Neuronal stem cell (in vitro differentiated cells): Measurements from ENCODE around the gene KIAA1210.
"Not testable (repeated sequence)": the region's sequence is repeated elsewhere in the genome, so short reads cannot be mapped to it uniquely, and the experiment has no call there.

Source experiments
- DNase-seq: peaks from one replicate; pipeline ENCODE4 v3.0.0-alpha.2; 2013; ENCODE audit warnings: low spot score
- H2AFZ ChIP-seq: one replicate; pipeline ENCODE4 v1.6.1; 2013; ENCODE audit warnings: mild to moderate bottlenecking, low read length, inconsistent platforms
- H2AK5ac ChIP-seq: 2 replicates; pipeline ENCODE4 v1.6.1; 2013; ENCODE audit warnings: low read depth, mild to moderate bottlenecking, inconsistent platforms, low read length, moderate library complexity, mixed read lengths
- H2BK120ac ChIP-seq: 2 replicates; pipeline ENCODE4 v1.6.1; 2013; ENCODE audit warnings: low read depth, mild to moderate bottlenecking, inconsistent platforms, low read length, moderate library complexity, mixed read lengths
- H2BK12ac ChIP-seq: one replicate; pipeline ENCODE4 v1.6.1; 2013; ENCODE audit warnings: low read length, inconsistent platforms
- H2BK15ac ChIP-seq: 2 replicates; pipeline ENCODE4 v1.6.1; 2013; ENCODE audit warnings: mild to moderate bottlenecking, low read length, inconsistent platforms, mixed read lengths
- H2BK5ac ChIP-seq: one replicate; pipeline ENCODE4 v1.6.1; 2013; ENCODE audit warnings: inconsistent platforms, mild to moderate bottlenecking, low read length, moderate library complexity
- H3K14ac ChIP-seq: one replicate; pipeline ENCODE4 v1.6.1; 2013; ENCODE audit warnings: low read length, inconsistent platforms
- H3K18ac ChIP-seq: 2 replicates; pipeline ENCODE4 v1.6.1; 2013; ENCODE audit warnings: low read length, inconsistent platforms
- H3K23ac ChIP-seq: 2 replicates; pipeline ENCODE4 v1.6.1; 2013; ENCODE audit warnings: low read depth, mild to moderate bottlenecking, mixed read lengths, low read length, inconsistent platforms; ENCODE audit not compliant: poor library complexity
- H3K27ac ChIP-seq: replicated peaks from 3 replicates; pipeline ENCODE4 v1.5.1; 2013; ENCODE audit warnings: low read length, inconsistent platforms
- H3K27me3 ChIP-seq, 3 experiments: 2 replicates each; pipeline ENCODE4 v1.6.1; 2013; ENCODE audit warnings: low read length in 3 of 3, mild to moderate bottlenecking in 2 of 3, inconsistent platforms in 1 of 3, low read depth in 1 of 3, mixed read lengths in 1 of 3, moderate library complexity in 1 of 3; ENCODE audit not compliant: control insufficient read depth in 3 of 3, insufficient read depth in 3 of 3
- H3K36me3 ChIP-seq, 2 donors: replicated peaks in 1 of 2; 2 replicates each; pipeline ENCODE4 v1.6.1; 2013; ENCODE audit warnings: low read length in 2 of 2; ENCODE audit not compliant: control insufficient read depth in 2 of 2, insufficient read depth in 2 of 2
- H3K4ac ChIP-seq: 2 replicates; pipeline ENCODE4 v1.6.1; 2013; ENCODE audit warnings: inconsistent platforms, mild to moderate bottlenecking, low read length, moderate library complexity
- H3K4me1 ChIP-seq, 2 donors: 1 replicate in 1 of 2; 2 replicates in 1 of 2; pipeline ENCODE4 v1.6.1; 2013; ENCODE audit warnings: low read length in 2 of 2, low read depth in 1 of 2; ENCODE audit not compliant: control insufficient read depth in 2 of 2, insufficient read depth in 1 of 2
- H3K4me2 ChIP-seq: one replicate; pipeline ENCODE4 v1.6.1; 2013; ENCODE audit warnings: mild to moderate bottlenecking, low read length, inconsistent platforms; ENCODE audit not compliant: insufficient read depth, poor library complexity, severe bottlenecking
- H3K4me3 ChIP-seq, 2 donors: 2 replicates each; pipeline ENCODE4 v1.5.1; 2013; ENCODE audit warnings: low read length in 2 of 2, mild to moderate bottlenecking in 2 of 2, inconsistent platforms in 1 of 2, moderate library complexity in 1 of 2
- H3K79me1 ChIP-seq: one replicate; pipeline ENCODE4 v1.6.1; 2013; ENCODE audit warnings: low read depth, mild to moderate bottlenecking, inconsistent platforms, low read length, moderate library complexity
- H3K9ac ChIP-seq: one replicate; pipeline ENCODE4 v1.6.1; 2013; ENCODE audit warnings: mild to moderate bottlenecking, low read depth, low read length, inconsistent platforms; ENCODE audit not compliant: poor library complexity
- H3K9me3 ChIP-seq, 2 donors: replicated peaks in 1 of 2; 2 replicates each; pipeline versions ENCODE3 to v1.6.1; 2013; ENCODE audit warnings: low read length in 2 of 2, mild to moderate bottlenecking in 2 of 2, inconsistent platforms in 1 of 2, low read depth in 1 of 2, mixed read lengths in 1 of 2, moderate library complexity in 1 of 2; ENCODE audit not compliant: control insufficient read depth in 2 of 2, insufficient read depth in 1 of 2
- H4K8ac ChIP-seq: one replicate; pipeline ENCODE4 v1.6.1; 2013; ENCODE audit warnings: low read depth, mild to moderate bottlenecking, inconsistent platforms, low read length, moderate library complexity
- H4K91ac ChIP-seq: one replicate; pipeline ENCODE4 v1.6.1; 2013; ENCODE audit warnings: low read length, low read depth, mild to moderate bottlenecking, inconsistent platforms; ENCODE audit not compliant: poor library complexity
- WGBS, 2 donors: extraction: QIAGEN DNeasy Blood & Tissue Kit; methylation state at CpG; one replicate each; pipeline ENCODE4 v1.1.7; 2013; ENCODE audit warnings: missing lambda C conversion rate in 2 of 2, mixed read lengths in 1 of 2; ENCODE audit not compliant: insufficient read length in 2 of 2, insufficient replicate concordance in 1 of 2; ENCODE audit errors: extremely low coverage in 2 of 2; 5-methylcytosine and 5-hydroxymethylcytosine counted together

Gene KIAA1210

GRCh38 chrX:119036107-119037029, 91.2 kb downstream of the KIAA1210 start:
- Histone ChIP-seq H4K8ac (no peak overlapping the region), H2BK120ac (no peak overlapping the region), H3K14ac (no peak overlapping the region), H3K9ac (no peak overlapping the region), H2AFZ (no peak overlapping the region), H3K27ac (no peak overlapping the region), H3K4ac (no peak overlapping the region), H2BK5ac (no peak overlapping the region), H3K23ac (no peak overlapping the region), H2AK5ac (no peak overlapping the region), H3K18ac (no peak overlapping the region), H3K36me3 (no peaks in the 10 kb centered on the region), H3K4me2 (no peak overlapping the region), H4K91ac (no peak overlapping the region), H2BK15ac (no peak overlapping the region), H3K4me1 (peaks cover 0 to 3% of the 10 kb centered on the region in 2 donors), H3K27me3 (peaks cover 0 to 5% (median 0%) of the 10 kb centered on the region in 3 experiments), H3K9me3 (no peaks in the 10 kb centered on the region), H2BK12ac (no peak overlapping the region), H3K4me3 (no peak overlapping the region), H3K79me1 (no peaks in the 10 kb centered on the region)
- DNase-seq: no peak
- whole genome bisulfite sequencing, 2 donors: no CpG with 5 or more reads among the region's 4 CpGs

- no peak overlapping the region for H3K23ac ChIP-seq
- no peak for DNase-seq
These were observed 96.6 kb downstream of the KIAA1210 start for GRCh38 chrX:119030990-119031389.

GRCh38 chrX:119029656-119030055, 98.0 kb downstream of the KIAA1210 start:
- H3K4me2 ChIP-seq, H2BK12ac ChIP-seq, H3K27ac ChIP-seq, H3K23ac ChIP-seq, H3K9ac ChIP-seq, H3K4me1 ChIP-seq, H3K4ac ChIP-seq, DNase-seq, H3K4me3 ChIP-seq, H3K14ac ChIP-seq, H4K91ac ChIP-seq, H2BK120ac ChIP-seq, H3K18ac ChIP-seq, H3K36me3 ChIP-seq, H4K8ac ChIP-seq, H2AFZ ChIP-seq, H2BK15ac ChIP-seq, H3K79me1 ChIP-seq, H3K9me3 ChIP-seq, H2AK5ac ChIP-seq, H2BK5ac ChIP-seq, H3K27me3 ChIP-seq: not testable (repeated sequence)
- WGBS, 2 donors: no CpG with 5 or more reads among the region's 10 CpGs

More at GRCh38 chrX:119030990-119031389, 96.6 kb downstream of the KIAA1210 start:
- Histone ChIP-seq H4K91ac (no peak overlapping the region), H3K18ac (no peak overlapping the region), H3K14ac (no peak overlapping the region), H3K36me3 (no peaks in the 10 kb centered on the region), H3K27me3 (no peaks in the 10 kb centered on the region), H3K27ac (no peak overlapping the region), H3K4me3 (no peak overlapping the region), H2BK12ac (no peak overlapping the region), H3K9ac (no peak overlapping the region), H2AFZ (no peak overlapping the region), H3K4ac (no peak overlapping the region), H3K79me1 (no peaks in the 10 kb centered on the region), H3K4me2 (no peak overlapping the region), H3K9me3 (no peaks in the 10 kb centered on the region), H2AK5ac (no peak overlapping the region), H2BK120ac (no peak overlapping the region), H2BK15ac (no peak overlapping the region), H3K4me1 (no peaks in the 10 kb centered on the region), H4K8ac (no peak overlapping the region), H2BK5ac (no peak overlapping the region)

GRCh38 chrX:119028733-119029330, 98.8 kb downstream of the KIAA1210 start:
- Histone ChIP-seq H2AK5ac (no peak overlapping the region), H2AFZ (no peak overlapping the region), H3K36me3 (no peaks in the 10 kb centered on the region), H2BK5ac (no peak overlapping the region), H4K91ac (no peak overlapping the region), H2BK15ac (no peak overlapping the region), H3K4me3 (no peak overlapping the region), H3K18ac (no peak overlapping the region), H3K9ac (no peak overlapping the region), H3K27me3 (no peaks in the 10 kb centered on the region), H3K9me3 (no peaks in the 10 kb centered on the region), H3K27ac (no peak overlapping the region), H3K14ac (no peak overlapping the region), H3K23ac (no peak overlapping the region), H3K4ac (no peak overlapping the region), H3K79me1 (no peaks in the 10 kb centered on the region), H4K8ac (no peak overlapping the region), H3K4me1 (no peaks in the 10 kb centered on the region), H3K4me2 (no peak overlapping the region), H2BK12ac (no peak overlapping the region), H2BK120ac (no peak overlapping the region)
- DNase-seq: no peak
- no CpG with 5 or more reads among the region's 1 CpG for WGBS, 2 donors
